ENCODE measurements around the gene UBR2.
"Not testable (repeated sequence)": the region's sequence is repeated elsewhere in the genome, so short reads cannot be mapped to it uniquely, and the experiment has no call there.

UBR2 gene

DNA sequence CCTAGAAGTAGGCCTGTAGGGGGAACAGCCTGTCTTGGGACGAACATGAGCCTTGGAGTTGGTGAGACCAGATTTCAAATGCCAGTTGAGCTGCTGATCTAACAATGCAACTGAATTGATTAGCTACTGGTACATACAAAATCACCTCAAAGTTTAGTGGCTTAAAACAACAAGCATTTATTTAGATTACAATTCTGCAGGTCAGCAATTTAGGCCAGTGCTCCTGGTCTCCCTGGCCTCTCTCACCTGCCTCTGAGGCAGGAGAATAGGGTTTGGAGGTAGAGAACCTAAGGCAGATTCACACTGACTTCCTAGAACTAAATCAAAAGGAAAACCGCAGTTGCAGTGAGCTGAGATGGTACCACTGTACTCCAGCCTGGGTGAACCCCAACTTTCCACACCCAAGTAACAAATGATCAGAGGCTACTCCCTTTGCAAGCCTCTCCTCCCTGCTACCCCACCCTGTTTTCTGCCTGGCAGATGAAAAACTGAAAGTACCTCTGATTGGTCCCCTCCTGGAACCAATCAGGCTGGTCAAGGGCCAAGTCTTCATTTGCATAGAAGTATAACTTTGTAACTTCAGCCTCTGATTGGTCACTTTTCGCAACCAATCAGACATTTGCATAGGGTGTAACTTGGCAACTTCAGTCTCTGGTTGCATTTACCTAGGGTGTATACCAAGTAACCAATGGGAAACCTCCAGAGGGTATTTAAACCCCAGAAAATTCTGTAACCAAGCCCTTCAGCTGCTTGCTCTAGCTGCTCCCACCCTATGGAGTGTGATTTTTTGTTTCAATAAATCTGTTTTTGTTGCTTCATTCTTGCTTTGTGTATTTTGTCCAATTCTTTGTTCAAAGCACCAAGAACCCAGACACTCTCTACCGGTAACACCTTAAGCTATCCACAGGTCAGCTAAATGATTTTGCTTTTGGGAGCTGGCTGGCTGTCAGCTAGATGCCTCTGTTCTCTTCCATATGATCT is 8.1 kb upstream of the UBR2 start:
- DNase-seq: no peak

GRCh38 chr6:42556462-42556861 is 7.4 kb upstream of the UBR2 start:
- no peak for DNase-seq

DNA sequence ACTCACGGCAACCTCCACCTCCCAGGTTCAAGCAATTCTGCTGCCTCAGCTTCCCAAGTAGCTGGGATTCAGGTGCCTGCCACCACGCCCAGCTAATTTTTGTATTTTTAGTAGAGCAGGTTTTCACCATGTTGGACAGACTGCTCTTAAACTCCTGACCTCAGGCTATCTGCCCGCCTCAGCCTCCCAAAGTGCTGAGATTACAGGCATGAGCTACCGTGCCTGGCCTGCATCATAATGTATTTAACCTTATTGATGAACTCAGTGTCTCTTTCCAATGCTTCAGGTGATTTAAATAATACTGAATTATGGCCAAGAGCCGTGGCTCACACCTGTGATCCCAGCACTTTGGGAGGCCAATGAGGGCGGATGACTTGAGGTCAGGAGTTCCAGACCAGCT is 4.6 kb upstream of the UBR2 start:
- DNase-seq: not testable (repeated sequence)

DNA sequence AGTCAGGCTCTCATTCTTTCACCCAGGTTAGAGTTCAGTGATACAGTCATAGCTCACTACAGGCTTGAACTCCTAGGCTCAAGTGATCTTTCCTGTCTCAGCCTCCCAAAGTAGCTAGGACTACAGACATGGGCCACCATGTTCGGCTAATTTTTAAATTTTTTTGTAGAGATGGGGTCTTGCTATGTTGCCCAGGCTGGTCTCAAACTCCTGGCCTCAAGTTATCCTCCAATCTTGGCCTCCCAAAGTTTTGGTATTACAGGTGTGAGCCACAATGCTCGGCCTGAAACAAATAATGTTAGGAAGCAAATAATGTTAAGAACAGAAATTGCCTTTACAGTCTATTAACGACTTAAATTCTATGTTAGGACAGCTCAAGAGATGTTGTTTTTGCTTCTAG is 1.8 kb upstream of the UBR2 start:
- DNase-seq: no peak

DNA sequence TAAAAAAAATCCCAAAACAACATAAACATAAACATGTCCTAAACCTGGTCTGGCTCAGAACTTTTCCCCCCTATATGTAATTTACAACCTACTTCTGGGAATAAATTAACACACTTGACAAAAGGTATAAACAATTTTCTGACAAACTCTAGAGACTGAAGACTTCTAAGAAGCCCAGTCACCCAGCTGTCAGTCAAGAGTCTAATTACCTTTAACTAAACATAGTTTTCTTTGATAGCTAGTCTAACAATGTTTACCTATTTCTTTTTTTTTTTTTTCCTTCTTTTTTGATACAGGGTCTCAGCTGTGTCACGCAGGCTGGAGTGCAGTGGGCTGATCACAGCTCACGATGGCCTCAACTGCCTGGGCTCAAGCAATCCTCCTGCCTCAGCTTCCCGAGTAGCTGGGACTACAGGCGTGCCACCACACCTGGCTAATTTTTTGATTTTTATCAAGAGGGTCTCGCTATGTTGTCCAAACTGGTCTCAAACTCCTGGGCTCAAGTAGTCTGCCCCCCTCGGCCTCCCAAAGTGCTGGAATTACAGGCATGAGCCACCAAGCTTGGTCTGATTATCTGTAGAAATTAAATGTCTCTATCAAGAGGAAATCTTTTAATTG is 932 bp upstream of the UBR2 start:
- DNase-seq: no peak

DNA sequence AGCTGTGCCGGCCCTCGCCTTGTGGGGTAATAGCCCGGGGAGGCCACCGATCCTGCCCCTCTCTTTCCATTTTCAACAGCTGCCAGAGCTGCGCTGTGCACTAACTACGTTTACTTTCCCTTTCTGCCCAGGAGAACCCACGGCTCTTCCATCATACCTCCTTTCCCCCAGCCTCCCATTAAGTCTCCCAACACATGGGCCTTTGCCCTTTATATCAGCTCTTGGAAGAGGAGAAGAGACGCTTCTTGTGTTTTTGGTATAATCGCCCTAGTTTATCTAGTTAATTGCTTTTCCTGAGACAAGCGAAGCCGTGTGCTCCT is 637 bp downstream of the UBR2 start:
- DNase-seq: peak; percentile 50

- DNase-seq: no peak
Observed at GRCh38 chr6:42565823-42566613, 2.2 kb downstream of the UBR2 start.

DNA sequence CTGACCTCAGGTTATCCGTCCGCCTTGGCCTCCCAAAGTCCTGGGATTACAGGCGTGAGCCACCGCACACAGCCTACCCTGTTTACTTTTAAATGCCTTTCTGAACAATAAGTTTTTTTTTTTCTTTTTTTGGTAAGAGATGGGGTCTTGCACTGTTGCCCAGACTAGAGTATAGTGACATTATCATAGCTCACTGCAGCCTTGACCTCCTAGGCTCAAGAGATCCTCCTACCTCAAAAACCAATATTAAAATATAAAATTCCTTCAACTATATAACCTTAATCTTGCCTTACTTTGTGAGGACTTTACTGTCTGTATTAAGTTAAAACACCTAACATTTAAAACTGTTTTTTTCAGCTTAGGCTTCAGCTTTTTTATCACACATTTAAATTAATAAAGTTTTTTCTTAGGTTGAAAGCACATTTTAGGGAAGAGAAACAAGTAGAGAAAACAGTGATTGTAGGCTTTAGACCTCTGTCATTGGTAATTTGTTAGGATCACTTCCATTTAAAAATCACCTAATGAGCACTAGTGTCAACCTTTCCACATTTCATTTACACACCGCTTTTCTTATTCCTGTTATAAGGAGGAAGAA is 2.9 kb downstream of the UBR2 start:
- DNase-seq: no peak

GRCh38 chr6:42567237-42567636 is 3.4 kb downstream of the UBR2 start:
- not testable (repeated sequence) for DNase-seq

DNA sequence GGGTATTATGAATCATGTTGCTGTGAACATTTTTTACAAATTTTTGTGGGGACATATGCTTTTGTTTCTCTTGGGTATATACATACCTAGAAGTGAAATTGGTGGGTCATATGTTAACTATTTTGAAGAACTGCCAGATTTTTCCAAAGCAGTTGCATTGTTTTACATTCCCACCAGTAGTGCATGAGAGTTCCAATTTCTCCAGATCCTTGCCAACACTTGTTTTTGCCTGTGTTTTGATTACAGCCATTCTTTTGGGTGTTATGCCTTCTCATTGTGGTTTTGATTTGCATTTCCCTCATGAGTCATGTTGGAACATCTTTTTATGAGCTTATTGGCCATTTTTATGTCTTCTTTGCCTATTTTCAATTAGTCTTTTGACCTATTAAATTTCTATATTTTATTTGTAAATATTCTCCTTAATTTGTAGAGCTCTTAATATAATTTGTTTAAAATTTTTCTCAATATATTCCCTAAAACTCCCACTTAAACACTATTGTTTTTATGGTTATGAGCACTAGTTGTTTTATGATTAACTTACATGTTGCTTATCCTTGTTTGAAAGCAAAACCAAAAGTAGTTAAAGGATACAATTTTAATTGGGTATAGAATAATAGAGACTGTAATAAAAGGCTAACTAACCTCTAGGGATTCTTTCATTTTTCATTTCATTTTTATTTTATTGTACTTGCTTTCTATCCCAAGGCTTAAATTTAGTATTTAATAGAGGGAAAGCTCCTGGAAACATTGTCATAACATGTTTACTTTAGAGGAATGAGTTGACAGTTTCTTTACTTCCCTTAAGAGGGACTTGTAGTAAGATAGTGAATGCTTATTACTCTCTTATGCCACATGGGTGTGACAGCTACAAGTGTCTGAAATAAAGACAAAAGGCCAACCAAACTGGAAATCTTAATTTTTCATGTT is 5.5 kb downstream of the UBR2 start:
- DNase-seq: no peak

DNA sequence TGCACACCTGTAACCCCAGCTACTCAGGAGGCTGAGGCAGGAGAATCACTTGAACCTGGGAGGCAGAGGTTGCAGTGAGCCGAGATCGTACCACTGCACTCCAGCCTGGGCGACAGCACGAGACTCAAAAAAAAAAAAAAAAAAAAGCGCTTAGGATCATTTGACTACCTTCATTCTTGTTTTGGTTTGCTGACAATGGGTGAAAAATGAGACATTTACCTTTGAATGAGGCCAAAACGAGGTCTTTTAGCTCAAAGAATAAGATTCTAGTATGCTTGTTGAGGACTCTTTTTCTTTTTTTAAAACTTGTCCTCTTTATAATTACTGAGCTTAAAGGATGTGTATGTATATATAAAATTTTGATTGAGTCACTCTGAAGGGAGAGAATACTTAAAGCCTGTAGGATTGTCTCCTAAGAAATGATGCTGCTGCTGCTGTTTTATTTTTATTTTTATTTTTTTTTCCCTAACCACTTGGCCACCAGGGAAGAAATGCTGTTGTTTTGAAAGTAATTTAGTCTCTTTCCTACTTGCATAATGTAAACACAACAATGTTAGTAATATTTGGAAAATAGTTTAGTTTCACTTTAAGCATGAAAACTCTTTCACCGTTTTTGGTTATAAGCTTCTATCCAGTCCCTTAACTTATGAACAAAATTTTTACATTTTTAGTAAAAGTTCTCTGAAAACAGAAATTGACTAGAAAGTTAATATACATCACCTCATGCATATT is 7.9 kb downstream of the UBR2 start:
- no peak for DNase-seq

- DNase-seq: no peak
Observed at GRCh38 chr6:42572523-42572922, 8.7 kb downstream of the UBR2 start.

- not testable (repeated sequence) for DNase-seq
Observed at GRCh38 chr6:42576538-42576937, 12.7 kb downstream of the UBR2 start.

- no peak for DNase-seq
Observed at GRCh38 chr6:42598300-42598699, 34.5 kb downstream of the UBR2 start.

DNA sequence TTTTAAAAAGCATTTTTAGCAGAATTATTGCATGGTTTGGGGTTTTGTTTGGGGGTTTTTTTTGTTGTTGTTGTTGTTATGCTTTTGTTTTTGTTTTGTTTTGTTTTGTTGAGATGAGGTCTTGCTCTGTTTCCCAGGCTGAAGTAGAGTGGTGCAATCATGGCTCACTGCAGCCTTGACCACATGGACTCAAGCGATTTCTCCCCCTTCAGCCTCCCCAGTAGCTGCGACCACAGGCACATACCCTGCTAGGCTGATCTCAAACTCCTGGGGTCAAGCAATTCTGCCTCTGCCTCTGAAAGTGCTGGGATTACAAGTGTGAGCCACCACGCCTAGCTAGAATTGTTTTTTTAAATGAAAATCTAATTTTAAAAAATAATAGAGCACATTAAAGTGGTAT is 35.7 kb downstream of the UBR2 start:
- no peak for DNase-seq

DNA sequence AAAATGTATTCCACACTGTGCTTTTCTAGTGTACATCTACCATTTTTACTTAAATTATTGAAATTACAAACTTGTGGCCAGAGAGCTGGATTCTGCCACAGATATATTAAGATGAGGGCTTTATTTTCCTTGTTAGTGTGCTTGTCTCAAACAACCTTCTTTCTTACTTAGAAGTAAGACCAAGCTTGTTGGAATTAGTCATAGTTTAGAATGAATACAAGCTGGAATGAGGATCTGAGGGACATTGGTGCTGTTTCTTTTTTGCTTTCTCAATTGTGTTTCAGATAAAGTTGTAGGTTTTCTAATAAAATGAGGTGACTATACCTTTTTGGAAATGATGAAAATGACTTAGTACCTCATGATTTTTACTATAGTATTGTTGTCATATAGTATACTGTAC is 40.3 kb downstream of the UBR2 start:
- no peak for DNase-seq

DNA sequence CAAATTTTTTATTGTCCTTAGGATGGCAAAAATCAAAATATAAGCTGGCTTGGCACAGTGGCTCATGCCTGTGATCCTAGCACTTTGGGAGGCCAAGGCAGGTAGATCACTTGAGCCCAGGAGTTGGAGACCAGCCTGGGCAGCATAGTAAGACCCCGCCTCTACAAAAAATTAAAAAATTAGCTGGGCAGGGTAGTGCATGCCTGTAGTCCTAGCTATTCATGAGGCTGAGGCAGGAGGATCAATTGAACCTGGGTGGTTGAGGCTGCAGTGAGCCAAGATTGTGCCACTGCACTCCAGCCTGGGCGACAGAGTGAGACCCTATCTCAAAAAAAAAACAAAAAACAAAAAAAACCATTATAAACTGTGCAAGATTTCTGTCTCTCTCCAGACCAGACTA is 40.9 kb downstream of the UBR2 start:
- DNase-seq: not testable (repeated sequence)

DNA sequence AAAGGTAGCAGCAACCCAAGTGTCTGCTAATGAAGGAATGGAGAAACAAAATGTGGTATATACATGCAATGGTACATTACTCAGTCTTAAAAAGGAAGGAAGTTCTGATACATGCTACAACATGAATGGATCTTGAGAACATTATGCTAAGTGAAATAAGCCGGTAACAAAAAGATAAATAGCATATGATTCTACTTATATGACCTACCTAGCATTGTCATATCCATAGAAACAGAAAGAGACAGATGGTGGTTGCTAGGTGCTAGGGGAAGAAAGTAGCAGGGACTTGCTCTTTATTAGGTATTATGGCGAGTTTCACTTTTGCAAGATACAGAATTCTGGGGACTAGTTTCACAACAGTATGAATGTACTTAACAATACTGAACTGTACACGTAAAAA is 46.6 kb downstream of the UBR2 start:
- DNase-seq: no peak

GRCh38 chr6:42615518-42615917 is 51.7 kb downstream of the UBR2 start:
- DNase-seq: no peak

- DNase-seq: no peak
Observed at GRCh38 chr6:42616716-42617115, 52.9 kb downstream of the UBR2 start.

DNA sequence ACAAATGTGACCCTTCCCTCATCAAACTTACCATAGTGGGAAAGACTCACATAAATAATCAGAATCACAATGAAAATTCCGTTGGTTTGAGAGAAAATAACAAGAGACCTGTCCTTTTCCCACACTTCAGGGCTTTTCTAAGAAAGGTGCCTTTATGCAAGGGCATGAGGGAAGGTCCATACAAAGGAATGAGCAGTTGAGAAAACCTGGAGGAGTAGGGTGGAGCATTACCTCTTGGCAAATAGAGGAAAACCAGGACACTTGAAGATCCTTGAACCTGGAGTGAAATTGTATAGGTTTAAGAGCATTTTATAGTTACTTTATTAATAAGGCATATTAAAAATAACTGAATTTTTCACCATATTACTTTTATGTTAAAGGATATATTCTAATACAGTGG is 54.3 kb downstream of the UBR2 start:
- no peak for DNase-seq

Measured in midbrain (tissue), 1 donor.